Vagina (tissue), 2 donors: Measurements from ENCODE around the gene SLC26A11.

ENCODE experiments used
- CTCF ChIP-seq, 3 experiments: fragments of 450-650 bp in 2 of 3; fragments of 200-600 bp in 1 of 3; sonication (generic) in 1 of 3; IDR thresholded peaks; one replicate each; pipeline ENCODE4 v1.5.1; 2017 to 2019; ENCODE audit warnings: antibody characterized with exemption in 3 of 3, mild to moderate bottlenecking in 2 of 3, moderate library complexity in 2 of 3
- POLR2A ChIP-seq, 2 donors: fragments of 450-650 bp; IDR thresholded peaks; one replicate each; pipeline ENCODE4 v1.6.1; 2017; ENCODE audit warnings: antibody characterized with exemption in 2 of 2, mild to moderate bottlenecking in 2 of 2, moderate library complexity in 2 of 2
- POLR2AphosphoS5 ChIP-seq, 2 donors: sonication (generic); formaldehyde crosslinking; IDR thresholded peaks; one replicate each; pipeline ENCODE4 v1.9.0; 2017; ENCODE audit warnings: antibody characterized with exemption in 2 of 2, mild to moderate bottlenecking in 2 of 2, low read depth in 1 of 2; ENCODE audit not compliant: insufficient read depth in 1 of 2

GRCh38 chr17:80212962-80213642 lies 7.1 kb upstream of the SLC26A11 start:
- TF ChIP-seq CTCF (IDR thresholded peaks at IDR 0.05) (no peak), POLR2A (IDR thresholded peaks at IDR 0.05) (no peak), POLR2AphosphoS5 (IDR thresholded peaks at IDR 0.05; ENCODE audit: insufficient read depth in 1 of 2, low read depth in 1 of 2) (no peak)
